Right cardiac atrium (tissue), 5 donors: ENCODE results near the gene KSR1. TPM values are rescaled to one million over a fixed set of nuclear protein-coding genes. Genes with fewer than 3 reads are reported as not detected.

Experiments used
- ATAC-seq, 2 donors: fragments of 200-7000 bp; cut with Tn5 transposase; one replicate each; pipeline versions ENCODE4 v1.8.0 to v1.9.1; 2020; ENCODE audit warnings: moderate library complexity in 2 of 2, mild to moderate bottlenecking in 1 of 2
- DNase-seq, 3 donors: peaks; one replicate each; pipeline ENCODE4 v3.0.0-alpha.2; 2020
- H3K27ac ChIP-seq: one replicate; pipeline ENCODE4 v1.5.1; 2013; ENCODE audit warnings: mild to moderate bottlenecking, low read length, control low read depth, moderate library complexity
- H3K27me3 ChIP-seq: one replicate; pipeline ENCODE4 v1.6.1; 2013; ENCODE audit not compliant: control insufficient read depth, insufficient read depth
- H3K4me1 ChIP-seq: one replicate; pipeline ENCODE4 v1.6.1; 2013; ENCODE audit warnings: low read length; ENCODE audit not compliant: control insufficient read depth, insufficient read depth
- H3K4me3 ChIP-seq: one replicate; pipeline ENCODE4 v1.5.1; 2013; ENCODE audit warnings: low read length, control low read depth
- H3K9me3 ChIP-seq: one replicate; pipeline ENCODE4 v1.6.1; 2013; ENCODE audit warnings: low read length; ENCODE audit not compliant: control insufficient read depth
- WGBS: extraction: QIAGEN DNeasy Blood & Tissue Kit; methylation state at CpG from one replicate; pipeline ENCODE4 v1.1.7; 2013; 5-methylcytosine and 5-hydroxymethylcytosine counted together
- intact Hi-C, 4 donors: fragments of 100-400 bp; cut with DNase I; formaldehyde crosslinking; loops; one replicate each; pipeline versions ENCODE4 v1.11.0 to v1.14.0; 2022 to 2023
- polyA plus RNA-seq: library from polyadenylated mRNA; stranded (reverse); fragments of 200-250 nt; gene quantifications from one replicate; pipeline ENCODE4 v1.2.3, GENCODE V29; 2013
- total RNA-seq, 4 donors: library from RNA; stranded (reverse); fragmentation: NEBNext Ultra II Directional; extraction: Animal tissue kit (Norgen Biotek cat#: 25700); gene quantifications; one replicate each; pipeline ENCODE4 v1.2.1, GENCODE V29; 2021
- donor health status: healthy with polysubstance abuse.
- donor health status: DM: no; HTN: yes; CAD: no.
- donor health status: DM: no; HTN: no; CAD: no.
- donor health status: DM: no; HTN: yes; CAD: no; lungs with severe emphysema.
- donor health status: DM: yes; HTN: yes; CAD: no.

The KSR1 gene
- total and polyA plus RNA-seq, 5 donors: 8.7 to 22.7 (median 13.1) TPM

GRCh38 chr17:27576477-27577083 lies 120.3 kb downstream of the KSR1 start:
- no peaks in the 10 kb centered on the region for H3K27me3 ChIP-seq
- no peaks in the 10 kb centered on the region for H3K9me3 ChIP-seq
- H3K4me3 ChIP-seq: no peak overlapping the region
- 58% methylated on average over 8 of the region's 8 CpGs for WGBS
- intact Hi-C loops: loop anchor here in 1 of 4 donors (5.0 kb wide), 1 partner anchor 114 kb away; no protein-coding TSS in a partner anchor
- DNase-seq (no peak), ATAC-seq (no peak)
- H3K27ac ChIP-seq: no peak overlapping the region
- H3K4me1 ChIP-seq: peaks cover 21% of the 10 kb centered on the region

- intact Hi-C loops: loop anchor here in 1 of 4 donors (5.0 kb wide), 1 partner anchor 115 kb away; no protein-coding TSS in a partner anchor
- WGBS: 65% methylated on average over 20 of the region's 20 CpGs
- H3K9me3 ChIP-seq: no peaks in the 10 kb centered on the region
- no peak overlapping the region for H3K4me3 ChIP-seq
- no peaks in the 10 kb centered on the region for H3K27me3 ChIP-seq
- H3K27ac ChIP-seq: peak overlapping the region; percentile 14
- peak in 2 of 3 donors; percentile 62 to 75 for DNase-seq
- peak; percentile 65 to 69 for ATAC-seq
- H3K4me1 ChIP-seq: peaks cover 19% of the 10 kb centered on the region
Measured at GRCh38 chr17:27577121-27577761, 121.0 kb downstream of the KSR1 start.

- peak; percentile 66 to 77 (median 69) for DNase-seq
- intact Hi-C loops: loop anchor here in 1 of 4 donors (5.0 kb wide), 1 partner anchor 116 kb away; no protein-coding TSS in a partner anchor
- no peak overlapping the region for H3K4me3 ChIP-seq
- peaks cover 19% of the 10 kb centered on the region for H3K4me1 ChIP-seq
- whole genome bisulfite sequencing: 38% methylated on average over 10 of the region's 10 CpGs
- H3K27ac ChIP-seq: peak overlapping the region; percentile 14
- peak; percentile 81 to 87 for ATAC-seq
- H3K9me3 ChIP-seq: no peaks in the 10 kb centered on the region
- no peaks in the 10 kb centered on the region for H3K27me3 ChIP-seq
Measured at GRCh38 chr17:27577884-27578717, 121.9 kb downstream of the KSR1 start.

GRCh38 chr17:27578718-27579085 lies 122.5 kb downstream of the KSR1 start:
- H3K4me1 ChIP-seq: peaks cover 19% of the 10 kb centered on the region
- peak in 1 of 3 donors; percentile 33 for DNase-seq
- H3K27me3 ChIP-seq: no peaks in the 10 kb centered on the region
- intact Hi-C loops: loop anchor here in 1 of 4 donors (5.0 kb wide), 1 partner anchor 116 kb away; no protein-coding TSS in a partner anchor
- H3K4me3 ChIP-seq: no peak overlapping the region
- ATAC-seq: no peak
- no peak overlapping the region for H3K27ac ChIP-seq
- no peaks in the 10 kb centered on the region for H3K9me3 ChIP-seq
- 83% methylated on average over 4 of the region's 4 CpGs for WGBS

- Histone ChIP-seq H3K4me3 (no peak overlapping the region), H3K27ac (no peak overlapping the region), H3K4me1 (peaks cover 19% of the 10 kb centered on the region), H3K9me3 (no peaks in the 10 kb centered on the region), H3K27me3 (no peaks in the 10 kb centered on the region)
- intact Hi-C loops: loop anchor here in 1 of 4 donors (5.0 kb wide), 1 partner anchor 117 kb away; no protein-coding TSS in a partner anchor
- no peak for DNase-seq
- 91% methylated on average over 3 of the region's 3 CpGs for whole genome bisulfite sequencing
- ATAC-seq: no peak
Measured at GRCh38 chr17:27579304-27579703, 123.1 kb downstream of the KSR1 start.

GRCh38 chr17:27579897-27580321 lies 123.7 kb downstream of the KSR1 start:
- Histone ChIP-seq H3K9me3 (no peaks in the 10 kb centered on the region), H3K27ac (no peak overlapping the region), H3K4me1 (peaks cover 19% of the 10 kb centered on the region), H3K27me3 (no peaks in the 10 kb centered on the region), H3K4me3 (no peak overlapping the region)
- DNase-seq (peak in 1 of 3 donors; percentile 0), ATAC-seq (no peak)
- intact Hi-C loops: loop anchor here in 1 of 4 donors (5.0 kb wide), 1 partner anchor 118 kb away; no protein-coding TSS in a partner anchor
- WGBS: 89% methylated on average over 4 of the region's 4 CpGs

GRCh38 chr17:27581016-27581415 lies 124.8 kb downstream of the KSR1 start:
- DNase-seq (peak in 2 of 3 donors; percentile 4 to 7), ATAC-seq (no peak)
- WGBS: 88% methylated on average over 6 of the region's 6 CpGs
- Histone ChIP-seq H3K4me1 (peaks cover 19% of the 10 kb centered on the region), H3K9me3 (no peaks in the 10 kb centered on the region), H3K27ac (no peak overlapping the region), H3K27me3 (no peaks in the 10 kb centered on the region), H3K4me3 (no peak overlapping the region)
- intact Hi-C loops: no loop called here

- ATAC-seq: no peak
- Histone ChIP-seq H3K4me3 (no peak overlapping the region), H3K27me3 (no peaks in the 10 kb centered on the region), H3K9me3 (no peaks in the 10 kb centered on the region), H3K27ac (no peak overlapping the region), H3K4me1 (peaks cover 13% of the 10 kb centered on the region)
- peak in 1 of 3 donors; percentile 50 for DNase-seq
- intact Hi-C loops: no loop called here
- 90% methylated on average over 18 of the region's 18 CpGs for WGBS
Measured at GRCh38 chr17:27582696-27583095, 126.4 kb downstream of the KSR1 start.

- ATAC-seq: no peak
- Histone ChIP-seq H3K27ac (no peak overlapping the region), H3K27me3 (no peaks in the 10 kb centered on the region), H3K9me3 (no peaks in the 10 kb centered on the region), H3K4me1 (no peaks in the 10 kb centered on the region), H3K4me3 (no peak overlapping the region)
- DNase-seq: no peak
- WGBS: 84% methylated on average over 9 of the region's 9 CpGs
- intact Hi-C loops: no loop called here
Measured at GRCh38 chr17:27585153-27585681, 129.0 kb downstream of the KSR1 start.

GRCh38 chr17:27585792-27586191 lies 129.5 kb downstream of the KSR1 start:
- intact Hi-C loops: no loop called here
- no peak for ATAC-seq
- H3K9me3 ChIP-seq: no peaks in the 10 kb centered on the region
- H3K27me3 ChIP-seq: no peaks in the 10 kb centered on the region
- H3K4me3 ChIP-seq: no peak overlapping the region
- WGBS: 95% methylated on average over 5 of the region's 5 CpGs
- no peak for DNase-seq
- no peak overlapping the region for H3K27ac ChIP-seq
- no peaks in the 10 kb centered on the region for H3K4me1 ChIP-seq
